GM13977 (cell line): ENCODE measurements around the gene HTR3A.
"Not testable (repeated sequence)": the region's sequence is repeated elsewhere in the genome, so short reads cannot be mapped to it uniquely, and the experiment has no call there.

Experiments
- DNase-seq: peaks from one replicate; pipeline ENCODE4 v3.0.0; 2012; ENCODE audit warnings: low spot score
- in situ Hi-C: fragments of 300-500 bp; cut with MboI; formaldehyde crosslinking; loops from one replicate; pipeline ENCODE4 v1.12.0; 2022; ENCODE audit warnings: low sequenced_read_pairs, low pct_unique_long_range_greater_than_20kb, mixed read lengths, inconsistent platforms; ENCODE audit not compliant: unreplicated experiment
- TF ChIP-seq, protein P1 (sequence below): IDR thresholded peaks from 2 replicates; pipeline ENCODE4 v1.5.1; 2012; ENCODE audit warnings: mild to moderate bottlenecking, control low read depth; ENCODE audit not compliant: insufficient read depth; ENCODE audit errors: extremely low read depth, missing control alignments

The HTR3A gene

DNA sequence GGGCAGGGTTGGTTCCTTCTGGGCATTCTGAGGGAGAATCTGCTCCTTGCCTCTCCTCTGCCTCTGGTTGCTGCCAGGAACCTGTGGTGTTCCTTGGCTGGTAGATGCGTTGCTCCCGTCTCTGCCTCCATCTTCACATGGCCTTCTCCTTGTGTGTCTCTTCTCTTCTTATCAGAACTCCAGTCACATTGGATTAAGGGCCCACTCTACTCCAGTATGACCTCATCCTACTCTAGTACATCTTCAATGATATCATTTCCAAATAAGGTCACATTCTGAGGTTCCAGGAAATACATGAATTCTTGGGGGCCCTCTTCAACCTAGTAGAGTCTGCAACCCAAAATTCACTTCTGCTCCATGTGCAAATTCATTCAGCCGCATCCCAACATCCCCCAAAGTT lies 37.0 kb upstream of the HTR3A start:
- in situ Hi-C loops = no loop called here
- TF ChIP-seq, protein P1, sequence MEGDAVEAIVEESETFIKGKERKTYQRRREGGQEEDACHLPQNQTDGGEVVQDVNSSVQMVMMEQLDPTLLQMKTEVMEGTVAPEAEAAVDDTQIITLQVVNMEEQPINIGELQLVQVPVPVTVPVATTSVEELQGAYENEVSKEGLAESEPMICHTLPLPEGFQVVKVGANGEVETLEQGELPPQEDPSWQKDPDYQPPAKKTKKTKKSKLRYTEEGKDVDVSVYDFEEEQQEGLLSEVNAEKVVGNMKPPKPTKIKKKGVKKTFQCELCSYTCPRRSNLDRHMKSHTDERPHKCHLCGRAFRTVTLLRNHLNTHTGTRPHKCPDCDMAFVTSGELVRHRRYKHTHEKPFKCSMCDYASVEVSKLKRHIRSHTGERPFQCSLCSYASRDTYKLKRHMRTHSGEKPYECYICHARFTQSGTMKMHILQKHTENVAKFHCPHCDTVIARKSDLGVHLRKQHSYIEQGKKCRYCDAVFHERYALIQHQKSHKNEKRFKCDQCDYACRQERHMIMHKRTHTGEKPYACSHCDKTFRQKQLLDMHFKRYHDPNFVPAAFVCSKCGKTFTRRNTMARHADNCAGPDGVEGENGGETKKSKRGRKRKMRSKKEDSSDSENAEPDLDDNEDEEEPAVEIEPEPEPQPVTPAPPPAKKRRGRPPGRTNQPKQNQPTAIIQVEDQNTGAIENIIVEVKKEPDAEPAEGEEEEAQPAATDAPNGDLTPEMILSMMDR = no peak

DNA sequence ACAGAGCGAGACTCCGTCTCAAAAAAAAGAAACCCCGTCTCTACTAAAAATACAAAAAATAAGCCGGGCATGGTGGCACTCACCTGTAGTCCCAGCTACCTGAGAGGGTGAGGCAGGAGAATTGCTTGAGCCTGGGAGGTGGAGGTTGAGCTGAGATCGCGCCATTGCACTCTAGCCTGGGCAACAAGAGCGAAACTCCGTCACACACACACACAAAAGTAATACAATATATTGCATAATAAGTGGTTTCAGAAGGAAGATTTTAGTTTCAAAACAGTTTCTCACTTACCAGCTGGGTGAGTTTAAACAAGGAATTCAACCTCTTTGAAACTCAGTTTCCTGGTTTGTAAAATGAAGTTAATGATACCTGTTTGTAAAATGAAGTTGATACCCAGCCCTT lies 32.7 kb upstream of the HTR3A start:
- TF ChIP-seq, protein P1 = no peak
- in situ Hi-C loops = no loop called here
- no peak for DNase-seq

More for the DNA sequence above, 37.0 kb upstream of the HTR3A start:
- no peak for DNase-seq

DNA sequence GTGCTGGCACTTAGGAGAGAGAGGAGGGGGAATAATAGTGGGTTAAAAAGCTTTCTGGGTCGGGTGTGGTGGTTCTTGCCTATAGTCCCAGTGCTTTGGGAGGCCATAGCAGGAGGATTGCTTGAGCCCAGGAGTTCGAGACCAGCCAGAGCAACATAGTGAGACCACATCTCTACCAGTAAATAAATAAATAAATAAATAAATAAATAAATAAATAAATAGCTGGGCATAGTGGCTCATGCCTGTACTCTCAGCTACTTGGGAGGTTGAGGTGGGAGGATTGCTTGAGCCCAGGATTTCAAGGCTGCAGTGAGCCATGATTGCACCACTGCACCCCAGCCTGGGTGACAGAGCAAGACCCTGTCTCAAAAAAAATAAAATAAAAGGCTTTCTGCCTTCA lies 28.7 kb upstream of the HTR3A start:
- in situ Hi-C loops = not testable (repeated sequence)

DNA sequence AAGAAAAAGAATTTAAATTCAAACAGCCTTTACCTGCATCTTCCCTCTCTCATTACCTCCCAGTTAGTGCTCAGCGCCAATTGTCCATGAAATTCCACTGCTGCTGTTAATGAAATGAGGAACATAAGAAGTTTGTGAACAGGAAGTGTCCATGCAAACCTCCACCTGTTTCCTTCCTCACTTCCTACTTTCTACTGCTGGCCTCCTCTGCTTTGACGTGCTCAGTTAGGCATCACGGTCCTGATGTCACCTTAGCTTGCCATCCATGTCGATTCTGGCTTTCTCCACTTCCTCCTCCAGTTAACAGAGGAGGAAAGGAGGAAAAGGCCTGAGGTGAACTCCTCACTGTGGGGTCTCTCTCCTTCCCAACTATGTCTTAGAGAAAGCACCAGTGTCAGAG lies 26.9 kb upstream of the HTR3A start:
- in situ Hi-C loops = no loop called here

More for the DNA sequence above, 28.7 kb upstream of the HTR3A start:
- not testable (repeated sequence) for DNase-seq

DNA sequence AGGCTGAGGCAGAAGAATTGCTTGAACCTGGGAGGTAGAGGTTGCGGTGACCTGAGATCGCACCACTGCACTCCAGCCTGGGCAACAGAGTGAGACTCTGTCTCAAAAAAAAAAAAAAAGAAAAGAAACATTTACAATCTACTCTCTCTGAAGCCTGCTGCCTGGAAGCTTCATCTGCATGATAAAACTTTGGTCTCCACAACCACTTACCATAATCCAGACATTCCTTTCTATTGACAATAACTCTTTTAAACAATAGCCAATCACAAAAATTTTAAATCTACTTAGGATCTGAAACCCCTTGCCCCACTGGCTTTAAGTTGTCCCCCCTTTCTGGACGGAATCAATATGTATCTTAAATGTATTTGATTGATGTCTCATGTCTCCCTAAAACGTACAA lies 25.0 kb upstream of the HTR3A start:
- in situ Hi-C loops = no loop called here
- no peak for DNase-seq
- TF ChIP-seq, protein P1 = no peak

More for the DNA sequence above, 26.9 kb upstream of the HTR3A start:
- TF ChIP-seq, protein P1 = no peak
- no peak for DNase-seq

DNA sequence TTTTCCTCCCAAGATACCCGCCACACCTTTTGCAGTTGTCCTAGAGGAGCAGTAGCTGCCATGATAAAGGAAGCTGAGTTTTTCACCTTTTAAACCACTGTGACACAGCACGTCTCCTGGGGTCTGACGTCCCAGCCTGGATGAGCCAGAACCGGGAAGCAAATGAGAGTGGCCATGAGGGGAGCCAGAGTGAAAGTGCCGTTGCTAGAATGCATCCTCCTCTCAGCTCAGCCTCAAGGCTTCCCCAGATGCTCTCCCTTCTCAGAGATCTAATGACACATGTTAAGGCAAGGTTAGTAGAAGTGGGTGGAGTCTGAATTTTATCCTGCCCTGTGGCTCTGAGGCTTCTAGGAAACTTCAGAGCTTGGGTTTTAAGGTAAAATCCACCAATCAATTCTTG lies 23.4 kb upstream of the HTR3A start:
- in situ Hi-C loops = no loop called here
- TF ChIP-seq, protein P1 = no peak
- no peak for DNase-seq

DNA sequence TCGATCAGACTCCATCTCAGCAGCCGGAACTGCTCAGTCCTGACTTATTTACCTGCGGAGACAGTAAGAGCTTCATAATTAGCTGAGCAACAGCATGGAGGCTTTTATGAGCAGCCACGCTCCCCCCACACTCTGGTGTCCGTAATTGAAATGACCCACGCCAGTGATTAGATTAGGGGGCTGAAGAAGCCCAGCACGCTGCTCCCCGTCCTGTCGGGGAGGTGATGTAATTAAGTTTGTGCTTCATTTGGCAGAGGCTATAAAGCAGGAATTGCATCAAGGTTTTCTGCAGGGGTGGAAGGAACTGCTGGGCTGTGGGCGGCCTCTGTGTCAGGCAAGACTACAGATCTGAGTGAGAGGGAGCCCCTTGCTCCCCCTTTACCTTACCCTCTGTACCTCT lies 22.8 kb upstream of the HTR3A start:
- DNase-seq = no peak
- in situ Hi-C loops = no loop called here
- TF ChIP-seq, protein P1 = no peak
